Right lobe of liver (tissue), 4 donors: ENCODE measurements around the gene MSH4.
"Not testable (repeated sequence)": the region's sequence is repeated elsewhere in the genome, so short reads cannot be mapped to it uniquely, and the experiment has no call there.

Experiments
- CTCF ChIP-seq, 4 donors: fragments of 200-600 bp in 3 of 4; fragments of 450-650 bp in 1 of 4; IDR thresholded peaks; one replicate each; pipeline versions ENCODE4 v1.5.1 to v1.8.0; 2016 to 2022; ENCODE audit warnings: antibody characterized with exemption in 4 of 4, mild to moderate bottlenecking in 2 of 4
- POLR2A ChIP-seq: fragments of 450-650 bp; IDR thresholded peaks from one replicate; pipeline ENCODE4 v1.6.1; 2017; ENCODE audit warnings: antibody characterized with exemption, mild to moderate bottlenecking
- donor health status: DM: no; HTN: no; CAD: no.
- donor health status: DM: no; HTN: no; CAD: no.
- donor health status: DM: no; HTN: yes; CAD: no.

- not testable (repeated sequence) for TF ChIP-seq CTCF (IDR thresholded peaks at IDR 0.05); POLR2A
Observed at GRCh38 chr1:75810113-75810512, 13.4 kb downstream of the MSH4 start.
